ENCODE data around the gene NFIX.

The NFIX gene

DNA sequence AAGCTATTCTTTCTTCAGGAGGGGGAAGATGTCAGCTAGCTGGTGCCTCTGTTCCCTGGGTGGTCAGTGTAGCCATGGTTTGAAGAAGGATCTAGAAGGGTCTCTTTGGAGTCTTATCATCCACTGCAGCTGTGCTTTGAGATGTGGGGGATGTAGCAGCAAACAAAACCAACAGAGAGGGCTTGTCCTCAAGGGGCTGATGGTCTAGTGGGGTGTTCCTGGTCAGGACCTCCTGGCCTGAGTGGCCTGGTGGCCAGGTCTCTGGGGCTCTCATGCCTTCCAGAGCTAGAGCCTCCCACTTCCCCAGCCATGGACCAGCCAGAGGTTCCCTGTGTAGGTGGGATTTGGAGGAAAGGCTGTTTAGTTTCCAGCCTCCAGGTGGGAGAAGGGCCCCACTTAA is 67.0 kb downstream of the NFIX start:
- TF ChIP-seq, protein P1, sequence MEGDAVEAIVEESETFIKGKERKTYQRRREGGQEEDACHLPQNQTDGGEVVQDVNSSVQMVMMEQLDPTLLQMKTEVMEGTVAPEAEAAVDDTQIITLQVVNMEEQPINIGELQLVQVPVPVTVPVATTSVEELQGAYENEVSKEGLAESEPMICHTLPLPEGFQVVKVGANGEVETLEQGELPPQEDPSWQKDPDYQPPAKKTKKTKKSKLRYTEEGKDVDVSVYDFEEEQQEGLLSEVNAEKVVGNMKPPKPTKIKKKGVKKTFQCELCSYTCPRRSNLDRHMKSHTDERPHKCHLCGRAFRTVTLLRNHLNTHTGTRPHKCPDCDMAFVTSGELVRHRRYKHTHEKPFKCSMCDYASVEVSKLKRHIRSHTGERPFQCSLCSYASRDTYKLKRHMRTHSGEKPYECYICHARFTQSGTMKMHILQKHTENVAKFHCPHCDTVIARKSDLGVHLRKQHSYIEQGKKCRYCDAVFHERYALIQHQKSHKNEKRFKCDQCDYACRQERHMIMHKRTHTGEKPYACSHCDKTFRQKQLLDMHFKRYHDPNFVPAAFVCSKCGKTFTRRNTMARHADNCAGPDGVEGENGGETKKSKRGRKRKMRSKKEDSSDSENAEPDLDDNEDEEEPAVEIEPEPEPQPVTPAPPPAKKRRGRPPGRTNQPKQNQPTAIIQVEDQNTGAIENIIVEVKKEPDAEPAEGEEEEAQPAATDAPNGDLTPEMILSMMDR (conservative IDR thresholded peaks at IDR 0.05) = no peak
- TF ChIP-seq ZFX (IDR thresholded peaks at IDR 0.05) = no peak
- H3K27ac ChIP-seq = peak overlapping the region; percentile 22

DNA sequence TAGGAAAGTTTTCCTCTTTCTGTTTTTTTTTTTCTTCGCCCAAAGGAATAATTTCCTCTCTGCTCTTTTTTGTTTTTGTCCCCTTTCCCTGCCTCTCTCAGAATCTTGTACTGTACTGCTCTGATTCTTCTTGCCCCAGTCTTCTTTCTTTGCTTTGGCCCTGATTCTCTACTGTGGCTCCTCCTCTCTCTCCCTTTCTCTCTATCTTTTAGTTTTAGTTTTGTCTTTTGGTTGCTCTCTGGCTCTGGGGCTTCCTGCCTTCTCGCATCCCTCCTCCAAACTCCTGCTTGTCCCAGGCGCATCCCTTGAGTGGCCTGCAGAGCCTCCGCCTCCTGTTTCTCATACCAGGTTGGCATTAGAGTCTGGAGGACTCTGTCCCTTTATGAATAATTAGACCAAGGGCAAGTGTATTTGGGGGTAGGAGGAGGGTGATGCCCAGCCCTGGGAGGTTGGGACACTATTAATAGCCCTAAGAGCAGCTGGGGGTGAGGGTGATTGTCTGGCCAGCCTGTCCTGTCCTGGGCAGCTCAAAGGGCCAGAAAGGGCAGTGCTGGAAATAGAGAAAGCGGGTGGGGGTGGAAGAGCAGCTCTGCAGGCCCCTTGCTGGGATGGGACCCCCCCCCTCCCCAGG is 68.3 kb downstream of the NFIX start:
- TF ChIP-seq, protein P1 (conservative IDR thresholded peaks at IDR 0.05) = no peak
- TF ChIP-seq ZFX (IDR thresholded peaks at IDR 0.05) = no peak
- H3K27ac ChIP-seq = peak overlapping the region; percentile 22; the same call in 1 of the 2 replicates

GRCh38 chr19:13064092-13064489 is 68.8 kb downstream of the NFIX start:
- TF ChIP-seq, protein P1 (conservative IDR thresholded peaks at IDR 0.05) = no peak
- no peak for TF ChIP-seq ZFX (IDR thresholded peaks at IDR 0.05)

GRCh38 chr19:13066226-13066625 is 71.0 kb downstream of the NFIX start:
- TF ChIP-seq, protein P1 (conservative IDR thresholded peaks at IDR 0.05) = no peak
- no peak overlapping the region; the same call in 1 of the 2 replicates for H3K27ac ChIP-seq

More at GRCh38 chr19:13064092-13064489, 68.8 kb downstream of the NFIX start:
- peak overlapping the region; percentile 22; the same call in 1 of the 2 replicates for H3K27ac ChIP-seq

DNA sequence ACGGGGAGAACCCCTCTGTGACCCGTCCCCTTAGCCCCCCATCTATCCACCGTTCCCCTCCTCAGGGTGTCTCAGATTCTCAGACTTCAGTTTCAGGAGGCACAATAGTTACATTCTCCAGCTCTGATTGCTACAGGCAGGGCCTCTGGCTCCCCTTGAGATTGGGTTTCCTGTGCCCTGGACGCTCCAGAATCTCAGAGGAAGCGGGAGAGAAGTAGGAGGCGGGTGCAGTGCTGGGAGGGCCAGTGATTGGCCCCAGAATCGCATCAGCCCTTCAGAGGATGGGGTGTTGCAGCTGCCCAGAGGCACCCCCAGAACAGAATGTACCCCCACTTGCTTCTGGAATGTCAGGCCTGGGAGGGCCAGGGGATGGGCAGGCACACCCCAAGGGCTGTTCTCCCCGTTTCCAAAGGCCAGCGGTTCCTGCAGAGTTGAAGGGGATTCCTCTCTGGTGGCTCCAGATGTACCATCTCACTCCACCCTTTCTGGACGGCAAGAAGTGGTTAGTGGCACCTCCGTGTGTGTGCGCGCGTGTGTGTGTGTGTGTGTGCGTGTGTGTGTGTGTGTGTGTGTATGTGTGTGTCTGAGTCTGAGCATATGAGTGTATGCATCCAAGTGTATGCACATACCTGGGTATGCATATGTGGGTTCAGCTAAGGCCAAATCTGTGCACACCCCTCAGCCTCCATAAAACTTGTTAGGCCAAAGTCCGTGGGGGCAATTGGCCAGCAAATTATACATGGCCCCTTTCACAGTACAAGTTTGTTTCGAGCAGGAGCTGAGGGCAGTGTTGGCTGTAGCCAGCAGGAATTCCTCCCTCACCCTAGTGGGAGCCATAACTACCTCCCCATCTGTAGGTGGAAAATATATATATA is 71.9 kb downstream of the NFIX start:
- TF ChIP-seq, protein P1 (conservative IDR thresholded peaks at IDR 0.05) = no peak
- TF ChIP-seq ZFX (IDR thresholded peaks at IDR 0.05) = no peak
- no peak overlapping the region; the same call in 1 of the 2 replicates for H3K27ac ChIP-seq

DNA sequence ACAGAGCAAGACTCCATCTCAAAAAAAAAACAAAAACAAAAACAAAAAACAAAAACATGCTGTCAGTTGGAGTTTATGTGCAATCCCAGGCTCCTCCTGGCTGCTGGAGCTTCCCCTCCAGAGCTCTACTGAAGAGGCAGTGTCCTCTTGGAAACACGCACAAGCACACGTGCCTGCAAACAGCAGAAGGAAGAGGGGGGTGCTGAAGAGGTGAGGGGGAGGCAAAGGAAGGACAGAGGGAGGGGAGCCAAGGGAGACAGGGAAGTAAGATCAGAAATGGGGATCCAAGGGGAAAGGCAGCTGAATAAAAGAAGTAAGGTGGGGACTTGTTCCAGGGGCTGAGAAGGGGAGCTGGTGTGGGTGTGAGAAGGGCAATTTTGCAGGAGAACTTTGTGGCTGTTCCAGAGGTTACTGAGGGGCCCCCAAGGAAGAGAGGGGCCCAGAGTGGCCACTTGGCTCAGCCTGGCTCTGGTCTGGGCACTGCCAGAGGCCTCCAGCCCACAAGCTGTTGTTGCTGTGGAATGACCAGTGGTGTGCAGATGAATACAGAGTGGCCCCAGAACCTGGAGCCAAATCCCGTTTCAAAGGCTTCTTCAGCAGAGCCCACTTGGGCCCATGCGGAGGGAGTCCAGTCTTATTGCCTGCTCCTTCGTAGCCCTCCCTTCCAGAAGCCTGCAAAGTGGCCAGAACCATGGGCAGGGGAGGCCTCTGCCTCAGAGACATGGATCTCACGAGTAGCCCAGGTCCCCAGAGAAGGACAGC is 73.0 kb downstream of the NFIX start:
- H3K27ac ChIP-seq = no peak overlapping the region
- TF ChIP-seq ZFX (IDR thresholded peaks at IDR 0.05) = no peak

- no peak overlapping the region for H3K27ac ChIP-seq
- TF ChIP-seq, protein P1 (conservative IDR thresholded peaks at IDR 0.05) = no peak
- no peak for TF ChIP-seq ZFX (IDR thresholded peaks at IDR 0.05)
Observed at GRCh38 chr19:13069415-13070359, 74.4 kb downstream of the NFIX start.

Measured in C4-2B (cell line).